OCI-LY3 (cell line): ENCODE data around the gene ACOT9.
"Not testable (repeated sequence)": the region's sequence is repeated elsewhere in the genome, so short reads cannot be mapped to it uniquely, and the experiment has no call there.

Experiments
- H2AFZ ChIP-seq: fragments of 200-600, 300-600 bp; shearing (Covaris generic); 2 replicates; pipeline ENCODE4 v1.6.0; 2014; ENCODE audit warnings: antibody characterized with exemption, low read depth, low read length
- H3K27ac ChIP-seq: fragments of 200-600, 300-600 bp; sonication (generic); 2 replicates; pipeline ENCODE4 v1.5.1; 2014; ENCODE audit warnings: mild to moderate bottlenecking, low read length, moderate library complexity, mixed read lengths
- H3K27me3 ChIP-seq: fragments of 200-600, 300-600 bp; sonication (generic); 2 replicates; pipeline ENCODE4 v1.6.1; 2014; ENCODE audit warnings: low read depth, low read length, mixed read lengths
- H3K36me3 ChIP-seq: fragments of 200-600, 300-600 bp; sonication (generic); replicated peaks from 2 replicates; pipeline ENCODE3; 2014; ENCODE audit warnings: low read depth, low read length, mixed read lengths
- H3K4me1 ChIP-seq: fragments of 300-600, 200-600 bp; sonication (generic); 2 replicates; pipeline ENCODE4 v1.6.1; 2014; ENCODE audit warnings: low read length, mixed read lengths
- H3K4me2 ChIP-seq: fragments of 200-600, 300-600 bp; sonication (generic); 2 replicates; pipeline ENCODE4 v1.6.1; 2014; ENCODE audit warnings: low read length, mixed read lengths
- H3K4me3 ChIP-seq: fragments of 300-600, 200-600 bp; sonication (generic); 2 replicates; pipeline ENCODE4 v1.5.1; 2014; ENCODE audit warnings: antibody characterized with exemption, mild to moderate bottlenecking, low read length, moderate library complexity
- H3K79me2 ChIP-seq: fragments of 300-600, 200-600 bp; shearing (Covaris generic); 2 replicates; pipeline ENCODE4 v1.6.1; 2014; ENCODE audit warnings: mild to moderate bottlenecking, low read length, mixed read lengths
- H3K9ac ChIP-seq: fragments of 300-600, 200-600 bp; shearing (Covaris generic); 2 replicates; pipeline ENCODE4 v1.6.0; 2014; ENCODE audit warnings: mild to moderate bottlenecking, low read length, moderate library complexity
- H3K9me3 ChIP-seq: fragments of 200-600, 300-600 bp; shearing (Covaris generic); 2 replicates; pipeline ENCODE4 v1.6.1; 2014; ENCODE audit warnings: low read length, mixed read lengths; ENCODE audit not compliant: insufficient read depth
- H4K20me1 ChIP-seq: fragments of 200-600, 300-600 bp; sonication (generic); 2 replicates; pipeline ENCODE4 v1.6.1; 2016; ENCODE audit warnings: low read length, mixed read lengths; ENCODE audit not compliant: insufficient read depth
- CTCF ChIP-seq: fragments of 200-600, 300-600 bp; sonication (generic); IDR thresholded peaks from 2 replicates; pipeline ENCODE4 v1.5.1; 2014; ENCODE audit warnings: antibody characterized with exemption, low read length, low read depth
- EZH2phosphoT487 ChIP-seq: fragments of 200-600 bp; shearing (Covaris generic); IDR thresholded peaks from 2 replicates; pipeline ENCODE4 v1.6.1; 2018; ENCODE audit warnings: antibody characterized with exemption, mixed run types, low read depth

The ACOT9 gene

GRCh38 chrX:23660766-23661132 is 82.3 kb downstream of the ACOT9 start:
- peak overlapping the region; percentile 97 for H3K27ac ChIP-seq
- peak overlapping the region; percentile 36; the same call in 1 of the 2 replicates for H3K9ac ChIP-seq
- peak overlapping the region; percentile 81; the same call in 1 of the 2 replicates for H2AFZ ChIP-seq
- no peak for TF ChIP-seq CTCF
- TF ChIP-seq EZH2phosphoT487, result no peak
- H3K9me3 ChIP-seq, result no peaks in the 10 kb centered on the region
- no peaks in the 10 kb centered on the region for H4K20me1 ChIP-seq
- no peaks in the 10 kb centered on the region for H3K36me3 ChIP-seq
- H3K79me2 ChIP-seq, result no peaks in the 10 kb centered on the region
- no peaks in the 10 kb centered on the region for H3K27me3 ChIP-seq
- no peak overlapping the region for H3K4me3 ChIP-seq
- peak overlapping the region; percentile 72 for H3K4me2 ChIP-seq
- H3K4me1 ChIP-seq, result peaks cover 55% of the 10 kb centered on the region

GRCh38 chrX:23660083-23660765 is 82.9 kb downstream of the ACOT9 start:
- Histone ChIP-seq H2AFZ (peak overlapping the region; percentile 81), H3K27ac (peak overlapping the region; percentile 97), H3K4me1 (peaks cover 55% of the 10 kb centered on the region), H3K4me3 (peak overlapping the region; percentile 29; the same call in 1 of the 2 replicates), H3K9ac (peak overlapping the region; percentile 36; the same call in 1 of the 2 replicates), H3K4me2 (peak overlapping the region; percentile 72)
- H3K79me2 ChIP-seq, H4K20me1 ChIP-seq, H3K27me3 ChIP-seq, H3K9me3 ChIP-seq, H3K36me3 ChIP-seq: not testable (repeated sequence)

GRCh38 chrX:23659339-23659738 is 83.7 kb downstream of the ACOT9 start:
- peak overlapping the region; percentile 81; the same call in 1 of the 2 replicates for H2AFZ ChIP-seq
- 0 out of 2 replicates have a peak overlapping the region, but pooled peaks have one; percentile 29 for H3K4me3 ChIP-seq
- no peaks in the 10 kb centered on the region for H3K27me3 ChIP-seq
- H3K4me2 ChIP-seq, result peak overlapping the region; percentile 72
- H3K4me1 ChIP-seq, result peaks cover 53% of the 10 kb centered on the region
- no peaks in the 10 kb centered on the region for H3K9me3 ChIP-seq
- H3K36me3 ChIP-seq, result no peaks in the 10 kb centered on the region
- peak overlapping the region; percentile 36; the same call in 1 of the 2 replicates for H3K9ac ChIP-seq
- H4K20me1 ChIP-seq, result no peaks in the 10 kb centered on the region
- no peaks in the 10 kb centered on the region for H3K79me2 ChIP-seq
- no peak for TF ChIP-seq CTCF
- TF ChIP-seq EZH2phosphoT487, result no peak
- no peak overlapping the region for H3K27ac ChIP-seq

- Histone ChIP-seq H4K20me1 (no peaks in the 10 kb centered on the region), H3K27ac (no peak overlapping the region), H3K4me2 (no peak overlapping the region), H3K4me3 (no peak overlapping the region), H3K9me3 (no peaks in the 10 kb centered on the region), H3K36me3 (no peaks in the 10 kb centered on the region), H2AFZ (no peak overlapping the region), H3K4me1 (peaks cover 27% of the 10 kb centered on the region), H3K79me2 (no peaks in the 10 kb centered on the region), H3K9ac (no peak overlapping the region), H3K27me3 (no peaks in the 10 kb centered on the region)
- TF ChIP-seq CTCF (no peak), EZH2phosphoT487 (no peak)
These were observed 86.4 kb downstream of the ACOT9 start for GRCh38 chrX:23656684-23657083.
